Measurements from ENCODE around the gene MAPK4.

MAPK4 gene

GRCh38 chr18:50721451-50722120 lies 161.7 kb downstream of the MAPK4 start:
- no peak for DNase-seq (ENCODE audit: low read depth)

GRCh38 chr18:50722311-50722710 lies 162.4 kb downstream of the MAPK4 start:
- DNase-seq (ENCODE audit: low read depth), result no peak

DNA sequence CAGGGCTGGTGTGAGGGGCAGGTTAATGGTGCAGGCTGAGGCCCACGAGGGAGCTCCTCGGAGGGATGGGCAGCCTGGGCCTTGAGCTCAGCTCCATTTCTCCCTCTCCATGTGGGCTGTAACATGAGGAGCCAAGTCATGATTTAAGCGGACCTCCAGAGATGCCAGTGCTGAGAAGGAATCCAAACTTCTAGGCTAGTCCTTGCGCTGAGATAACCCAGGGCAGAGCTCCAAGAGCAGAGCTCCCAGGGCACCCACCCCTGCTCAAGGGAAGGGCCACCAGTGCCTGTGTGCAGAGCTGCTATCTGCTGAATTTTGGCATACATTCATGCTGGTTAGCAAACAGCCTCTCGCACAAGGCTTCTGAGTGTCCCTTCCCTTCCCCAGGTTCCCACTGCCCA lies 164.9 kb downstream of the MAPK4 start:
- no peak for DNase-seq (ENCODE audit: low read depth)

DNA sequence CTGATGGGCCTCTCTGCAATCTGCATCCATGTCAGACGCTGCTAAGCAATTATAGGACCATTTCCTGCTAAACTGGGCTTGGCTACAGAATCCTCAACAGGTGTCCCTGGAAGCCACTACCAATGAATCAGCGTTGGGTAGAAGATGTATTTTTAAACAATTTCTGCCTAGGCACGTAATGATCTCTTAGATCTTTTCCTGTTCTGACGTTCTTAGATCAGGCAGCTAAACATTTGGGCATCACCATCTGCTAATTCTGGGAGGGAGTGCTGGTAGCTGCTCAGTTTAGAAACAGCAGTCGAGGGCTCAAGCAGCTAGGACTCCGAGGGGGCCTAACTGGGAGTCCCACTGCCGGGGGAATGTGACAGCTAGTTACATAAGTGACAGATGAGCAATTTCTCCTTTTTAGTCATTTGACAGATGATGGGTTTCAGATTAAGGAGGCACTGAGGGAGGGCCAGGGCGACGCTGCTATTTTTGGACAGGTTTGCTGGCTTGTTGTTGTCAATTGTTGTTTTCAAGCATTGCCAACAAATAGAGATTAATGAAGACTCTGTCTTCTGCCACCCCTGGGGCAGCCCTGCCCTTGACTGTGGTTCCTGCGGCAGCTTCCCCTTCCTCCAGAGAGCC lies 167.2 kb downstream of the MAPK4 start:
- DNase-seq (ENCODE audit: low read depth), result no peak

DNA sequence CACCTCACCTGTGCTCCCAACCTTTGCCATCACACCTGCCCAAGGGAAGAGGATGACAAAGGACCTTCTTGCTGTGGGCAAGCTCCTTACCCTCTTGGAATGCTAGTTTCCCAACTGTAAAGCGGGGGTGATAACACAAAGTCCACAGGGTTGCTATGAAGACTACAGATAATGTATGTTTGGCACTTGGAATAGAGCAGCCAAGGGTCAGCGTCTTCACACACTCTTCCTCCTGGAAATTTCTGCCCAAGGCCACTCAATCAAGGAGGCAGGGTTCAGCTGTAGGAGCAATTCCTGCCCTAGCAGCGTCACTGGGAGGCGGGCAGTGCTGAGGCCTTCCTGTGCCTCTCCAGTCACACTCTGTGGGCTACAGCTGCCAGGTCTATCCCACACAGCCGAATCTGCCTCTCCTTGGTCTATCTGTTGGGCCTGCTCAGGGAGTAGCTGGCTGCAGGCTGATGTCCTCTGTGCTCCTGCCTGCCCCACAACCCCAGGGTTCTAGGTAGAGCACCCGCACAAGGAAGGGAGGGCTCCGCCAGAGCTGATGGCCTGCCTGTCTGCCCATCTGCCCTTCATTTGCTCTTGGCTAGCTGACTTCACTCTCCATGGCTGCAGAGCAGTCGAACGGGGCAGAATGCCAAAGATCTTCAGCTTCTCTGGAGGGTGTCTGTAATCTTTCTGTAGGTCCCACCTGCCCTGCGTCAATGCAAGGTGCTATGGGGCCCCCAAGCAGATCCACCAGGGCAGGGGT lies 168.0 kb downstream of the MAPK4 start:
- no peak for DNase-seq (ENCODE audit: low read depth)

DNA sequence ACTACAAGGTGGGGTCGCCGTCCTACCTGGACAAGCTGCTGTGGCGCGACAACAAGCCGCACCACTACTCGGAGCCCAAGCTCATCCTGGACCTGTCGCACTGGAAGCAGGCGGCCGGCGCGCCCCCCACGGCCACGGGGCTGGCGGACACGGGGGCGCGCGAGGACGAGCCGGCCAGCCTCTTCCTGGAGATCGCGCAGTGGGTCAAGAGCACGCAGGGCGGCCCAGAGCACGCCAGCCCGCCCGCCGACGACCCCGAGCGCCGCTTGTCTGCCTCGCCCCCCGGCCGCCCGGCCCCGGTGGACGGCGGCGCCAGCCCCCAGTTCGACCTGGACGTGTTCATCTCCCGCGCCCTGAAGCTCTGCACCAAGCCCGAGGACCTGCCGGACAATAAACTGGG lies 169.5 kb downstream of the MAPK4 start:
- no peak for DNase-seq (ENCODE audit: low read depth)

- no peak for DNase-seq (ENCODE audit: low read depth)
These were observed 170.1 kb downstream of the MAPK4 start for GRCh38 chr18:50729986-50730385.

DNA sequence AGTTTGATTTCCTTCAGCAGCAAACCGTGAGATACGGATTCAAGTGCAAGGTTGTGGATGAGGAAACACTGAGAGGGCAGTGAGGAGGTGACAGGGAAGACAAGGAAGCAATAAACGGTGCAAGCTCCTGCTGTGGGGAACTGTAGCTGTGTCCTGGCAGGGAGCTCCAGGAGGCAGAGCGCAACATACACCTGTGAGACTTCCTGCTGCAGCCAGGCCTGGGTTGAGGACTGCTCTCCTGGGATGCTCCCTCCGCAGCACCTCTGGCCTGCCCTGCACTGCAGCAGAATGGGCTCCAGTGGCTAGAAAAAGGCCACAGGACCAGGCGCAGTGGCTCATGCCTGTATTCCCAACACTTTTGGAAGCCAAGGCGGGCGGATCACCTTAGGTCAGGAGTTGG lies 174.5 kb downstream of the MAPK4 start:
- DNase-seq (ENCODE audit: low read depth), result no peak

DNA sequence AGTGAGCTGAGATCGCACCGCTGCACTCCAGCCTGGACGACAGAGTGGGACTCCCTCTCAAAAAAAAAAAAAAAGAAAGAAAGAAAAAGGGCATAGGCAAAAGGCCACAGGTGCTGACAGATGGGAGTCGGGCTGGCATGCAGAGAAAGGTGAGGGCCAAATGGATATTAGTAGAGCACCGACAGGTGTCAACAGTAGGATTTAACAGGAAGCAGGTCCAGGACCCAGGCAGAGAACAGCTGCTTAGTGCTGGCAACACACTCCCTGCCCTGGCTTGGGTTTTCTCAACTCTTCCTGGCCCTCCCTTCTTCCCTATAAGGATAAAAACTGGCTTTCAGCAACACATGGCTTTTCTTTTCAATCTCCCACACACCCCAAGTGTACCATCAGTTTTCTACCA lies 175.0 kb downstream of the MAPK4 start:
- no peak for DNase-seq (ENCODE audit: low read depth)

DNA sequence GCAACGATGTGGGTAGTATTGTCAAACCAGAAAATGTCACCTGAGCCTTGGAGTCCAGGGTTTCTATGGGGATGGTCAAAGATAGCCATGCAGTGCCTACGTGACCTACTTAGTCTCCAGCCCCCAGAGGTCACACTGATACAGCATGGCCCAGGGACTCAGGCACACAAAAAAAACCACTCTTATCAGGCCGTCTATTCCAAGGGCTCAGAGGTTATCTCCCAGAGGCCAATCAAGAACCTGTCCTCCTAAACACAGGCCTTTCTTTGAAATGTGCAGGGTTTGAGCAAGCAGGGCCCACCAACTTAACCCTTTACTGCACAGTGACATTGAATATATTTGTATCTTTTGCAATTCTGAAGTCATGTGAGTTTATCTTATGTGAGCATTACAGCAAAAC lies 177.2 kb downstream of the MAPK4 start:
- DNase-seq (ENCODE audit: low read depth), result no peak

DNA sequence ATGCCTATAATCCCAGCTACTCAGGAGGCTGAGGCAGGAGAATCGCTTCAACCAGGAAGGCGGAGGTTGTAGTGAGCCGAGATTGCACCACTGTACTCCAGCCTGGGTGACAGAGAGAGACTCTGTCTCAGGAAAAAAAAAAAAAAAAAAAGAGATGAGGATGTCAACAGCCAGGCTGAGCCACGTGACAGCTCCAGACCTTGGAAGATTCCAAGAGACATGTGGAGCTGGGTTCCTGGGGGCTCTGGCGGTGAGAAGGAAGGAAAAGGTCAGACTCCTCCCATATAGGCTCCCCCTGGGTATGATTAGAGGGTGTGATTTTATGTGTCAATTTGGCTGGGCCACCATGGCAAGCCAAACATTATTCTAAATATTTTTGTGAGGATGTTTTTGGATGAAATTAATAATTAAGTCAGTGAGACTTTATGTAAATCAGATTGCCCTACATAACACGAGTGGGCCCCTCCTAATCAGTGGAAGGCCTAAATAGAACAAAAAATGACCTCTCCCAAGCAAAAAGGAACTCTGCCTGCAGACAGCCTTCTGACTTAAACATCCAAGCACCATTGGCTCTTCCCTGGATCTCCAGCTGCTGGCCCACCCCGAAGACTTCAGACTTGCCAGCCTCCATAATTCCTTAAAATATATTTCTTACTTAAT lies 178.3 kb downstream of the MAPK4 start:
- no peak for DNase-seq (ENCODE audit: low read depth)

GRCh38 chr18:50742952-50743351 lies 183.1 kb downstream of the MAPK4 start:
- no peak for DNase-seq (ENCODE audit: low read depth)

DNA sequence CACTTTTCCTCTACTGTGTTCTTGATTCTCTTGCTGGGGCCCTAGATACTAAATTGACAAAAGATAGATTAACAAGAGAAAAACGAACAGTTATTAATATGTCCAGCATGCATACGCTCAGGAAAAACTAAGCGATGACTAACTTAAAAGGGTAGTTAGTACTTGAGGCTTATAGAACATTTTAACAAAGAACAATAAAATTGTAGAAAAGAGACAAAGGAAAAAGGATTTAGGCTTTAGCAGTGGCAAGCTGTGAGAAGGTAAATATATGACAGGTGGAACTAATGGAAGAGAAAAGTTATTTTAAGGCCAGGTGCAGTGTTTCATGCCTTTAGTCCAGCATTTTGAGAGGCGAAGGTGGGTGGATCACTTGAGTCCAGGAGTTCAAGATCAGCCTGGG lies 184.4 kb downstream of the MAPK4 start:
- DNase-seq (ENCODE audit: low read depth), result no peak

DNA sequence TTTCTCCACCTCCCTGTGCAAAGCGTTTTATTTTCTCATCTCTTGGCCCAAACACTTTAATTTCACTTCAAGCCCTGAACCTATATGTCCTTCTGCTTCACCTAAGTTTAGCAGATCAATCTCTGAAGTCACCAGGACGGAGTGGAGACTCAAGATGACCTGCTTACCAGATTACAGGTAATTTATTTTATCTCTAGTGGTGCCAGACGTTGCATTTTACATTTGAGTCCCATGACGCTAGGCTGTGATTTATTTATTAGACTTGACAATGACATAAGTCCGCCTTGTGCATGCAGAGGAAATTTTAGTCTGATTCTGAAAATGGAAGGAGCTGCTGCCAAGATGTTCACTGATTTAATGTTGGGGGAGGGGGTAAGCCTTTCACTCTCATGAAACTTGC lies 186.1 kb downstream of the MAPK4 start:
- no peak for DNase-seq (ENCODE audit: low read depth)

DNA sequence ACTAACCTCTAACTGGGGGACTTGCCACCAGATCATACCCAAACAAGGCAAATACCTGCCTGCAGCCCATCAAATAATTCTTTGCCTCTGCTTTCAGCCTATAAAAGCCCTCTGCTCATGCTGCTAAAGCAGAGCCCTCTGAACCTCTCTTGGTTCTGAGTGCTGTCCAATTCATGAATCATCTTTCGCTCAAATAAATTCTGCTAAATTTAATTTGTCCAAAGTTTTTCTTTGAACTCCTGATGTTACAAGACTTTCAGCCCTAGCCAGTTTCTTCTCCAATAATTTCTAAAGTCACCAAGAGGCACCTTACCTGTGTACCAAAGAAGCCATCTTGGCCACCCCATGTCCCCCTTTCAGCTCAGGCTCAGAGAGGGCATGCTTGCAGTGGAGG lies 188.0 kb downstream of the MAPK4 start:
- DNase-seq (ENCODE audit: low read depth), result no peak

- no peak for DNase-seq (ENCODE audit: low read depth)
These were observed 188.6 kb downstream of the MAPK4 start for GRCh38 chr18:50748243-50749229.

DNA sequence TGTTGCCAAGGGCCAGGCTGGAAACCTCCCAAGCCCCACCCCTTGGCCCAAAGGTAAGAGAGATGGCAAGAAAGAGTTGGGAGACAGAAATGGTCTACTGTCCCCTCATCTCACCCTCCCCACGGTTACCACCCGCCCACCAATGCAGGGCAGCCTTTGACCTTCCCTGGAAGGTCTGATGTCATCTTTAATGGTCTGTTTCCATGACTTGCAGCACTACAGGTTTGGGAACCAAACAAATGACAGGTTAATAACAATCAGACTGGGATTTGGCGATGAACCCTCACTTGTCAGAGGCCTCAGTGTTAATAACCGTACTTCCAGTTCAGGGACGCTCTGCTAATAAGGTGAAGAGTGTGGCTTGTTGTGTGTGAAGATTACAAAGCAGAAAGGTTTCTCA lies 189.5 kb downstream of the MAPK4 start:
- no peak for DNase-seq (ENCODE audit: low read depth)

DNA sequence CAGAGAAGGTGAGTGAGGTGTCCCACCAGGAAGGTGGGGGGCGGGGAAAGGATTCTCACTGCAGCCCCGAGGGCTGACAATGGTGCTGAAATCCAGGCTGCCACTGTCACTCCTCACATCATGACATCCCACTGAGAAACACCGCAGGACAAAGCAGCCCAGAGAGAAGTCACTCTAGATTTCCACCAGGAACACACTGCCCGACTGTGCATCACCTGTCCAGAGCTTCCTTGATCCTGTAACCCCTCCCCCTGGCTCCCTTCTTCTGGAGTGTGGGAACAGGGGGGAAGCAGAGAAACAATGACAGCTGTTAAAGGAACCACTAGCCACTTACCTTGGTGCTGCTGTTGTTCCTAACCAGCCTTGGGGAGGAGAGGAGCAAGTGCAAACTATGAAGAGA lies 190.1 kb downstream of the MAPK4 start:
- DNase-seq (ENCODE audit: low read depth), result no peak

DNA sequence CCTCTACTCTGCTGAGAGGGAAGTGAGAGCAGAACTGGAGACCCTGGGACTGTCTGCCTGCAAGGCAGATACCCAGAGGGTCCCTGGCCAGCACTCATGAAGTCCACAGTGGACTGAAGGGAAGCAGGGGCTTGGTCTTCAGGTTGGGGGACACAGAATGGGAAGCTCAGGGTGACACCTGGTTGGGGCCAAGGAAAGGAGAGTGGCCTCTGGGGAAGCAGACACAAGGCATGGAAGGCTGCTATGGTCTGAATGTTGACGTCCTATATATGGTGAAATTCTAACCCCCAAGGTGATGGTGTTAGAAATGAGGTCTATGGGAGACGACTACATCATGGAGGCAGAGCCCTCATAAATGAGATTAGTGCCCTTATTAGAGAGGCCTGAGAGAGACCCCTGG lies 190.7 kb downstream of the MAPK4 start:
- DNase-seq (ENCODE audit: low read depth), result no peak

- DNase-seq (ENCODE audit: low read depth), result no peak
These were observed 191.6 kb downstream of the MAPK4 start for GRCh38 chr18:50751490-50751889.

GRCh38 chr18:50751947-50752346 lies 192.1 kb downstream of the MAPK4 start:
- DNase-seq (ENCODE audit: low read depth), result no peak

GRCh38 chr18:50753311-50753710 lies 193.4 kb downstream of the MAPK4 start:
- DNase-seq (ENCODE audit: low read depth), result no peak

Data from GM04503 (cell line).